Measurements from ENCODE around the gene HTT-AS. TPM values are rescaled to one million over a fixed set of nuclear protein-coding genes. Genes with fewer than 3 reads are reported as not detected.

Gene HTT-AS
- total RNA-seq, 1 donor from 2014 or later: not detected

GRCh38 chr4:3118312-3118711 is 44.0 kb upstream of the HTT-AS start:
- TF ChIP-seq CTCF (conservative IDR thresholded peaks at IDR 0.05; ENCODE audit: low read depth, low read length): no peak

GRCh38 chr4:3116955-3117354 is 42.6 kb upstream of the HTT-AS start:
- no peak overlapping the region for H3K4me3 ChIP-seq (ENCODE audit: low read depth, low read length)
- TF ChIP-seq CTCF (conservative IDR thresholded peaks at IDR 0.05; ENCODE audit: low read depth, low read length): no peak
- no peak for DNase-seq (ENCODE audit: low read depth)

More at GRCh38 chr4:3118312-3118711, 44.0 kb upstream of the HTT-AS start:
- no peak for DNase-seq (ENCODE audit: low read depth)
- H3K4me3 ChIP-seq (ENCODE audit: low read depth, low read length): no peak overlapping the region

GRCh38 chr4:3115637-3116270 is 41.4 kb upstream of the HTT-AS start:
- no peak for DNase-seq (ENCODE audit: low read depth)
- H3K4me3 ChIP-seq (ENCODE audit: low read depth, low read length): no peak overlapping the region
- TF ChIP-seq CTCF (conservative IDR thresholded peaks at IDR 0.05; ENCODE audit: low read depth, low read length): no peak

GRCh38 chr4:3114377-3114776 is 40.0 kb upstream of the HTT-AS start:
- H3K4me3 ChIP-seq (ENCODE audit: low read depth, low read length): no peak overlapping the region
- DNase-seq (ENCODE audit: low read depth): no peak
- TF ChIP-seq CTCF (conservative IDR thresholded peaks at IDR 0.05; ENCODE audit: low read depth, low read length): no peak

DNA sequence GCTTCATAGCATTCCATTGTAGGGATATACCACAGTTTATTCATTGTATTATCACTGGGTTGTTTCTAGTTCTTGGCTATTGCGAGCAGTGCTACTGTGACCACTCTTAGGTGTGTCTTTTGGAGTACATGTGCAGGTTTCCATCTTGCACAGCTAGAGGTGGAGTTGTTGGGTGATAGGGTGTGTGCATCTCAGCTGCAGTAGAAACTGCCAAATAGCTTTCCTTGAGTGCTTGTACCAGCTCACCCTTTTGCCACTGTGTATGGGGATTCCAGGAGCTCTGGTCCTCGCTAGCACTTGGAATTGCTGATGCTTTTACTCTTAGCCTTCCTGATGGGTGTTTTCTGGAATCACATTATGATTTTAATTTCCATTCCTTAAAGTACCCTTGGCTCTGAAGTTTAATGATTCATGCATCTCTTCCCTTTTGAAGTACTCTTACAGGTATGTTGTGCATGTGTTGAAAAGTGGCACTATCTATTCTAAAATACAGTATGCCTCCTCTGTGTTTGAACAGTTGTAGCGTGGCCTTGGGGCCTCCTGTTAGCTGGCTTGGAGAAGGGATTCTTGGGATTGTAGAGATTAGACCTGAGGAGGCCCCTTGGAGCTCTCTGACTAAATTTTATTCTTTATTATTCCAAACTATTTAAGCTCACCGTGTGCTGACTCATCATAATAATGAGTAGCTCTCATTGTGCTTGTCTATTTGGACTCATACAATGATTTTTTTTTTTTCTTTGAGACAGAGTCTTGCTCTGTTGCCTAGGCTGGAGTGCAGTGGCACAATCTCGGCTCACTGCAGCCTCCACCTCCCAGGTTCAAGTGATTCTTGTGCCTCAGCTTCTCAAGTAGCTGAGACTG is 38.5 kb upstream of the HTT-AS start:
- no peak overlapping the region for H3K4me3 ChIP-seq (ENCODE audit: low read depth, low read length)
- no peak for DNase-seq (ENCODE audit: low read depth)
- TF ChIP-seq CTCF (conservative IDR thresholded peaks at IDR 0.05; ENCODE audit: low read depth, low read length): no peak

- no peak for DNase-seq (ENCODE audit: low read depth)
- no peak for TF ChIP-seq CTCF (conservative IDR thresholded peaks at IDR 0.05; ENCODE audit: low read depth, low read length)
- no peak overlapping the region for H3K4me3 ChIP-seq (ENCODE audit: low read depth, low read length)
Observed at GRCh38 chr4:3112201-3112600, 37.9 kb upstream of the HTT-AS start.

Data from epithelial cell of proximal tubule (primary cell).